ENCODE data around the gene RASL11A. TPM values are rescaled to one million over a fixed set of nuclear protein-coding genes. Genes with fewer than 3 reads are reported as not detected.

The RASL11A gene
- total and polyA plus RNA-seq, 2 of the 13 experiments (the other 11 are each of a cell fraction or from before 2014, with no cell fraction given), result 3.0 to 4.1 TPM

GRCh38 chr13:27251166-27252091 lies 19.2 kb upstream of the RASL11A start, which contains the start of gene RPL21 (continued):
- no peak for TF ChIP-seq ZNF660 (CRISPR knock-in tag; IDR thresholded peaks at IDR 0.05; ENCODE audit: borderline replicate concordance, low read depth)
- no peak for TF ChIP-seq SMAD1 (CRISPR knock-in tag; IDR thresholded peaks at IDR 0.05; ENCODE audit: borderline replicate concordance, low read depth)
- TF ChIP-seq IKZF5 (CRISPR knock-in tag; IDR thresholded peaks at IDR 0.05), result peak; percentile 56; the same call in 1 of the 2 replicates
- TF ChIP-seq KLF11 (CRISPR knock-in tag; IDR thresholded peaks at IDR 0.05), result no peak; the same call in 1 of the 2 replicates
- TF ChIP-seq ZNF251 (CRISPR knock-in tag; IDR thresholded peaks at IDR 0.05), result no peak; the same call in 1 of the 2 replicates
- peak; percentile 86 to 96; a peak in 3 of 4 replicates for TF ChIP-seq HMGXB4 (CRISPR knock-in tag; IDR thresholded peaks at IDR 0.05; ENCODE audit: borderline replicate concordance in 1 of 2, low read depth in 1 of 2)
- TF ChIP-seq ZNF414 (CRISPR knock-in tag; IDR thresholded peaks at IDR 0.05), result 0 out of 2 replicates have a peak, but pooled peaks have one; percentile 25
- TF ChIP-seq BCL3 (CRISPR knock-in tag; IDR thresholded peaks at IDR 0.05), result 0 out of 2 replicates have a peak, but pooled peaks have one; percentile 59
- TF ChIP-seq ELF1 (CRISPR knock-in tag; IDR thresholded peaks at IDR 0.05), result peak; percentile 83
- TF ChIP-seq STAG1 (CRISPR knock-in tag; IDR thresholded peaks at IDR 0.05), result no peak; the same call in none of the 2 replicates
- TF ChIP-seq ZNF576 (CRISPR knock-in tag; IDR thresholded peaks at IDR 0.05), result 0 out of 2 replicates have a peak, but pooled peaks have one; percentile 47
- peak; percentile 66; the same call in 1 of the 2 replicates for TF ChIP-seq ZBTB2 (CRISPR knock-in tag; IDR thresholded peaks at IDR 0.05; ENCODE audit: low read depth)
- no peak for TF ChIP-seq NBN (conservative IDR thresholded peaks at IDR 0.05)
- no peak for TF ChIP-seq MIER3 (CRISPR knock-in tag; IDR thresholded peaks at IDR 0.05; ENCODE audit: borderline replicate concordance)
- TF ChIP-seq ASH2L (IDR thresholded peaks at IDR 0.05; ENCODE audit: insufficient read length, low read depth, low read length), result peak; percentile 94
- peak; percentile 86; the same call in 1 of the 2 replicates for TF ChIP-seq ZNF558 (CRISPR knock-in tag; IDR thresholded peaks at IDR 0.05; ENCODE audit: borderline replicate concordance)
- no peak for TF ChIP-seq ZNF260 (CRISPR knock-in tag; IDR thresholded peaks at IDR 0.05; ENCODE audit: borderline replicate concordance, low read depth)
- peak; percentile 69 for TF ChIP-seq GABPA (IDR thresholded peaks at IDR 0.05; ENCODE audit: low read depth, low read length)
- TF ChIP-seq GABPA (CRISPR knock-in tag; IDR thresholded peaks at IDR 0.05; ENCODE audit: low read depth), result peak; percentile 92
- no peak for TF ChIP-seq SUZ12 (IDR thresholded peaks at IDR 0.05; ENCODE audit: low read depth, low read length)
- peak; percentile 96 for TF ChIP-seq GABPB1 (CRISPR knock-in tag; IDR thresholded peaks at IDR 0.05)
- TF ChIP-seq FOXA3 (CRISPR knock-in tag; IDR thresholded peaks at IDR 0.05), result peak; percentile 23; the same call in 1 of the 2 replicates
